Colonic mucosa (tissue), 4 donors: Measurements from ENCODE around the gene GEN1. TPM values are rescaled to one million over a fixed set of nuclear protein-coding genes. Genes with fewer than 3 reads are reported as not detected.
A peak's percentile ranks its signal among the peaks of the same experiment; 100 is the strongest.

Experiments
- DNase-seq: peaks from one replicate; pipeline ENCODE4 v3.0.0-alpha.2; 2020
- H3K27ac ChIP-seq: fragments of 200-600 bp; one replicate; pipeline ENCODE4 v1.8.0; 2021
- H3K27me3 ChIP-seq: fragments of 200-600 bp; one replicate; pipeline ENCODE4 v1.8.0; 2021
- H3K36me3 ChIP-seq: fragments of 200-600 bp; one replicate; pipeline ENCODE4 v1.8.0; 2021
- H3K4me1 ChIP-seq: fragments of 200-600 bp; one replicate; pipeline ENCODE4 v1.8.0; 2021; ENCODE audit warnings: mild to moderate bottlenecking
- H3K4me3 ChIP-seq: fragments of 200-600 bp; one replicate; pipeline ENCODE4 v1.8.0; 2021
- H3K9ac ChIP-seq, 2 donors: one replicate each; pipeline ENCODE4 v1.7.0; 2013; ENCODE audit warnings: control low read depth in 2 of 2, low read depth in 2 of 2, low read length in 2 of 2
- H3K9me3 ChIP-seq: fragments of 200-600 bp; one replicate; pipeline ENCODE4 v1.8.0; 2021
- intact Hi-C: fragments of 100-400 bp; cut with DNase I; formaldehyde crosslinking; loops from one replicate; pipeline ENCODE4 v1.14.1; 2022
- total RNA-seq, 2 donors: library from RNA; stranded (reverse); fragmentation: NEBNext Ultra II Directional in 1 of 2; extraction: Animal tissue kit (Norgen Biotek cat#: 25700) in 1 of 2; gene quantifications; one replicate each; pipeline ENCODE4 v1.2.1, GENCODE V29; 2021
- TF ChIP-seq, protein P1 (sequence below): fragments of 200-600 bp; IDR thresholded peaks from one replicate; pipeline ENCODE4 v1.8.0; 2022; ENCODE audit warnings: antibody characterized with exemption, mild to moderate bottlenecking
- donor health status: healthy.
- donor health status: DM: no; HTN: no; CAD: no.
- donor health status: DM: no; HTN: no; CAD: no.

GEN1 gene
- total RNA-seq, 2 donors from 2014 or later, result 13.1 to 30.0 TPM

DNA sequence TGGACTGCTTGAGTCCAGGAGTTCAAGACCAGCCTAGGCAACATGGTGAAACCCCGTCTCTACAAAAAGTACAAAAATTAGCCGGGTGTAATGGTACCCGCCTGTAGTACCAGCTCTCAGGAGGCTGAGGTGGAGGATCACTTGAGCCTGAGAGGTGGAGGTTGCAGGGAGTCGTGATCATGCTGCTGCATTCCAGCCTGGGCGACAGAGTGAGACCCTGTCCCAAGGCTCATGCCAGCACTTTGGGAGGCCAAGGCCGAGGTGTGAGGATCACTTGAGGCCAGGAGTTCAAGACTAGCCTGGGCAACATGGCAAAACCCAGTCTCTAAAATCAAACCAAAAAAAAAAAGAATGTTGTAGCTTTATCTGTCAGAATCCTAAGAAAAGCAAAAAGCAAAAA lies 25.7 kb upstream of the GEN1 start:
- Histone ChIP-seq H3K27me3 (no peaks in the 10 kb centered on the region), H3K27ac (no peak overlapping the region), H3K9me3 (no peaks in the 10 kb centered on the region), H3K4me1 (no peaks in the 10 kb centered on the region), H3K9ac (no peak overlapping the region), H3K36me3 (no peaks in the 10 kb centered on the region), H3K4me3 (no peak overlapping the region)
- intact Hi-C loops, result no loop called here
- TF ChIP-seq, protein P1, sequence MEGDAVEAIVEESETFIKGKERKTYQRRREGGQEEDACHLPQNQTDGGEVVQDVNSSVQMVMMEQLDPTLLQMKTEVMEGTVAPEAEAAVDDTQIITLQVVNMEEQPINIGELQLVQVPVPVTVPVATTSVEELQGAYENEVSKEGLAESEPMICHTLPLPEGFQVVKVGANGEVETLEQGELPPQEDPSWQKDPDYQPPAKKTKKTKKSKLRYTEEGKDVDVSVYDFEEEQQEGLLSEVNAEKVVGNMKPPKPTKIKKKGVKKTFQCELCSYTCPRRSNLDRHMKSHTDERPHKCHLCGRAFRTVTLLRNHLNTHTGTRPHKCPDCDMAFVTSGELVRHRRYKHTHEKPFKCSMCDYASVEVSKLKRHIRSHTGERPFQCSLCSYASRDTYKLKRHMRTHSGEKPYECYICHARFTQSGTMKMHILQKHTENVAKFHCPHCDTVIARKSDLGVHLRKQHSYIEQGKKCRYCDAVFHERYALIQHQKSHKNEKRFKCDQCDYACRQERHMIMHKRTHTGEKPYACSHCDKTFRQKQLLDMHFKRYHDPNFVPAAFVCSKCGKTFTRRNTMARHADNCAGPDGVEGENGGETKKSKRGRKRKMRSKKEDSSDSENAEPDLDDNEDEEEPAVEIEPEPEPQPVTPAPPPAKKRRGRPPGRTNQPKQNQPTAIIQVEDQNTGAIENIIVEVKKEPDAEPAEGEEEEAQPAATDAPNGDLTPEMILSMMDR, result no peak
- no peak for DNase-seq

DNA sequence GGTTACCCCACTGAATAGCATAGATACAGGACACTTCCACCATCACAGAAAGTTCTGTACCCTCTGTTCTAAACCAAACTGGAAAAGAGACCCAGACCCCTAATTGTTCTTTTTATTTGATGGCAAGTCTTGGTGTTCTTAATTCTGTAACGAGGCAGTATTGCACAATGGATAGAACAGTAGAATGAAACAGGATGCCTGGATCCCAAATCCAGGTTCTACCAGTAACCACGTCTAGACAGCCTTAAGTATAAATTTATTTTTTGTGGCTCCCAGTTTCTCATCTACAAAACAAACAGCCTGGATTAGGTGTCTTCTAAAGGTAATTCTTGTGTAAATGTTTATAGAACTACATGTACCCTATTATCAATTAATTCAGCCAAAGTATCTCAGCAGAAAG lies 24.1 kb upstream of the GEN1 start:
- H3K4me1 ChIP-seq, result no peaks in the 10 kb centered on the region
- peaks cover 6% of the 10 kb centered on the region for H3K36me3 ChIP-seq
- no peaks in the 10 kb centered on the region for H3K9me3 ChIP-seq
- no peak overlapping the region for H3K27ac ChIP-seq
- H3K27me3 ChIP-seq, result no peaks in the 10 kb centered on the region
- intact Hi-C loops, result no loop called here
- no peak overlapping the region for H3K4me3 ChIP-seq
- H3K9ac ChIP-seq, result no peak overlapping the region
- TF ChIP-seq, protein P1, result no peak
- no peak for DNase-seq

DNA sequence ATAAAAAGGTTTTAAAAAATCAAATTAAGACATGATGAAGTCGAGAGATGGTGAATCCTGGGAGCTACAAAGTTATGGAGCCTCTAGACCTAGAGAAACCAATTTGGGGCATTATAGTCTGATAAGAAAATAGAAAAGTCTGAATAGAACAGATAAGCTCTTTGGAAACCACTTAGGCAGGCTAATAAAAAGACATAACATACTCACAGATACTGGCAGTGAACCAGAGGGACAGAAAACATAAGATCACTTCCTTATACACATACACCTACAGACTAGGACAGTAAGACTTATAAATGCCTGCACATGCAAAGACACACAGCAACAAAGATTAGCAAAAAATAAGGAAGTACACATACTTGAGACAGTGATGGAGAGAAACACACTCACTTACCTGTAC lies 20.3 kb upstream of the GEN1 start:
- intact Hi-C loops, result no loop called here
- no peak overlapping the region for H3K27ac ChIP-seq
- H3K27me3 ChIP-seq, result no peaks in the 10 kb centered on the region
- no peak for DNase-seq
- H3K36me3 ChIP-seq, result peaks cover 16% of the 10 kb centered on the region
- TF ChIP-seq, protein P1, result no peak
- no peaks in the 10 kb centered on the region for H3K4me1 ChIP-seq
- H3K4me3 ChIP-seq, result no peak overlapping the region
- no peaks in the 10 kb centered on the region for H3K9me3 ChIP-seq
- peak overlapping the region in 1 of 2 donors; percentile 48 for H3K9ac ChIP-seq

DNA sequence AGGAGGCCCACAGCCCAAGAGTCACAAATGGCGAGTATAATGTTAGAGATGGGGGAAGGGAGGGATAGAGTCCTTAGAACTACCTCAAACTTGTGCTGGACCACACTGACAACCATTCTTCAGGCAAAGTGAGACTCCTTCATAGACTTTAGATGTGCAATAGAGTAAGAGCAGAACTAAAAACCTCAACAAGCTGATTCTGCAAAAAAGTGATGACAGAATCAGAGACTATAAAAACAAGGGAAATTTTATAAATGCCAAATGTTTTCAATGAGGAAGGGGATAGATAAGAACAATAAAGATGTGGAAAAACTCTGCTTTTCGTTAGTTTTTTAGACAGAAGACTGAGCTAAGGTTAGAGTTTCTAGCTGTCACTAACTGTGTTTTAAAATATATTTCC lies 18.1 kb upstream of the GEN1 start:
- Histone ChIP-seq H3K9ac (no peak overlapping the region), H3K27ac (no peak overlapping the region), H3K27me3 (no peaks in the 10 kb centered on the region), H3K9me3 (no peaks in the 10 kb centered on the region), H3K36me3 (peaks cover 16% of the 10 kb centered on the region), H3K4me3 (no peak overlapping the region), H3K4me1 (no peaks in the 10 kb centered on the region)
- intact Hi-C loops, result no loop called here
- no peak for DNase-seq
- TF ChIP-seq, protein P1, result no peak

DNA sequence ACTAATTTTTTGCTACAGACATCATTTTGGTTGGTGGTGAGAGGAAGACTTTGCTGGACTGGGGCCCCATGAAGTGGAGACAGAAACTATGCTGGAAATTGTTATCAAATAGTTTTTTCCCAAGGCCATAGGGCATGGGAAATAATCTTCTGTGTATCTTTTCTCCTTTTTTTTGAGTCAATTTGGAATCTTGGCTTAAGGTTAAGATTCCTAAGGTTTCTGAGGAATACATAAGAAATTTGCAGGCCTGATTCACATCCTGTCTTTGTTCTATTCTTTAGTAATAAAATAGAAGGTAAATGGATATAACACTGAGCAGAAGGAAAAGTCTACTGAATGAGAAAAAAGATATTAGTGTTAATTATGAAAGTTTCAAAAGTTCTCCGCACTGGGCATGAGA lies 16.9 kb upstream of the GEN1 start:
- intact Hi-C loops, result no loop called here
- TF ChIP-seq, protein P1, result no peak
- DNase-seq, result no peak
- H3K4me1 ChIP-seq, result no peaks in the 10 kb centered on the region
- no peak overlapping the region for H3K27ac ChIP-seq
- no peaks in the 10 kb centered on the region for H3K27me3 ChIP-seq
- peaks cover 16% of the 10 kb centered on the region for H3K36me3 ChIP-seq
- H3K4me3 ChIP-seq, result no peak overlapping the region
- H3K9ac ChIP-seq, result no peak overlapping the region
- no peaks in the 10 kb centered on the region for H3K9me3 ChIP-seq

DNA sequence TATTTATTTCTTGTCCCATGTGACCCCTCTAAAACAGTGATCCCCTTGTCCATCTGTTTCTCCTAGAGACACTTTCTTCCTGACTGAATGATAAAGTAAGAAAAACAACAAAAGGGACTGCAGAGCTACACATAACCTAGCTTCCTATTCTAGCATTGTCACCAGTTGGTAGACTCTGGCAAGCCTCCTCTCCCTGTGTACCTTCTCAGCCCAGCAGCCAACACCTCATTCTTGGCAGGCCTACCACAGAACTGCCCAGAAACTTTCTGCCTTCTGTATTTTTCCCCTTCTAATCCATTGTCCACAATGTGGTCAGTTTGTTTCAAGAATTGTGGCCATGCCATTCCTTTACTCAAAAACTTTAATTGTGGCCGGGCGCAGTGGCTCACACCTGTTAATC lies 13.7 kb upstream of the GEN1 start:
- H3K27ac ChIP-seq, result no peak overlapping the region
- H3K4me1 ChIP-seq, result no peaks in the 10 kb centered on the region
- TF ChIP-seq, protein P1, result no peak
- H3K36me3 ChIP-seq, result peaks cover 6% of the 10 kb centered on the region
- DNase-seq, result no peak
- intact Hi-C loops, result no loop called here
- H3K27me3 ChIP-seq, result no peaks in the 10 kb centered on the region
- no peak overlapping the region for H3K4me3 ChIP-seq
- no peak overlapping the region for H3K9ac ChIP-seq
- H3K9me3 ChIP-seq, result no peaks in the 10 kb centered on the region
